Measurements from ENCODE around the gene PLEKHM3. TPM values are rescaled to one million over a fixed set of nuclear protein-coding genes. Genes with fewer than 3 reads are reported as not detected.

Gene PLEKHM3
- total and polyA plus RNA-seq, 2 experiments from 2014 or later = 4.9 to 6.6 TPM

GRCh38 chr2:207848545-207848928, 176.8 kb downstream of the PLEKHM3 start:
- Histone ChIP-seq H3K4me2 (ENCODE audit: unreplicated experiment) (no peak overlapping the region), H3K9me3 (ENCODE audit: low read depth) (no peaks in the 10 kb centered on the region), H3K79me2 (ENCODE audit: insufficient read depth) (no peaks in the 10 kb centered on the region), H3K27ac (no peak overlapping the region), H3K27me3 (replicated peaks; ENCODE audit: insufficient read depth) (no peaks in the 10 kb centered on the region), H4K20me1 (ENCODE audit: insufficient read depth) (no peaks in the 10 kb centered on the region), H3K36me3 (ENCODE audit: low read depth) (no peaks in the 10 kb centered on the region), H3K9me2 (ENCODE audit: insufficient read depth) (no peaks in the 10 kb centered on the region), H2AFZ (no peak overlapping the region), H3K4me1 (ENCODE audit: insufficient read depth) (no peaks in the 10 kb centered on the region), H3K9ac (no peak overlapping the region), H3F3A (ENCODE audit: insufficient read depth) (no peaks in the 10 kb centered on the region), H3K4me3 (no peak overlapping the region)
- TF ChIP-seq EZH2phosphoT487 (IDR thresholded peaks at IDR 0.05; ENCODE audit: insufficient read depth, low read depth) = no peak
- TF ChIP-seq EZH2 (IDR thresholded peaks at IDR 0.05; ENCODE audit: insufficient read depth, poor library complexity, severe bottlenecking) = no peak
- in situ Hi-C loops (cut with MboI) = no loop called here
- 90 to 92% methylated on average over 4 of the region's 4 CpGs for WGBS, 2 experiments (ENCODE audit: low coverage in 1 of 2, low lambda C conversion rate in 2 of 2, missing lambda C conversion rate in 2 of 2)
- no peak for DNase-seq

GRCh38 chr2:207847807-207848544, 177.4 kb downstream of the PLEKHM3 start:
- no peak for TF ChIP-seq EZH2phosphoT487 (IDR thresholded peaks at IDR 0.05; ENCODE audit: insufficient read depth, low read depth)
- no peak for TF ChIP-seq EZH2 (IDR thresholded peaks at IDR 0.05; ENCODE audit: insufficient read depth, poor library complexity, severe bottlenecking)
- H3K9ac ChIP-seq = no peak overlapping the region
- no peak overlapping the region for H3K4me3 ChIP-seq
- H2AFZ ChIP-seq = no peak overlapping the region
- in situ Hi-C loops (cut with MboI) = no loop called here
- H3K4me1 ChIP-seq (ENCODE audit: insufficient read depth) = no peaks in the 10 kb centered on the region
- WGBS, 2 experiments (ENCODE audit: low coverage in 1 of 2, low lambda C conversion rate in 2 of 2, missing lambda C conversion rate in 2 of 2) = 94 to 97% methylated on average over 4 of the region's 4 CpGs
- no peak overlapping the region for H3K4me2 ChIP-seq (ENCODE audit: unreplicated experiment)
- H3K9me2 ChIP-seq (ENCODE audit: insufficient read depth) = no peaks in the 10 kb centered on the region
- no peaks in the 10 kb centered on the region for H4K20me1 ChIP-seq (ENCODE audit: insufficient read depth)
- H3K79me2 ChIP-seq (ENCODE audit: insufficient read depth) = no peaks in the 10 kb centered on the region
- H3K9me3 ChIP-seq (ENCODE audit: low read depth) = no peaks in the 10 kb centered on the region
- no peak overlapping the region for H3K27ac ChIP-seq
- no peaks in the 10 kb centered on the region for H3K36me3 ChIP-seq (ENCODE audit: low read depth)
- H3K27me3 ChIP-seq (replicated peaks; ENCODE audit: insufficient read depth) = no peaks in the 10 kb centered on the region
- no peaks in the 10 kb centered on the region for H3F3A ChIP-seq (ENCODE audit: insufficient read depth)
- DNase-seq = peak; percentile 28

GRCh38 chr2:207847098-207847806, 178.1 kb downstream of the PLEKHM3 start:
- Histone ChIP-seq H3F3A (ENCODE audit: insufficient read depth) (no peaks in the 10 kb centered on the region), H3K9me2 (ENCODE audit: insufficient read depth) (no peaks in the 10 kb centered on the region), H4K20me1 (ENCODE audit: insufficient read depth) (no peaks in the 10 kb centered on the region), H3K9ac (no peak overlapping the region), H3K4me1 (ENCODE audit: insufficient read depth) (no peaks in the 10 kb centered on the region), H3K79me2 (ENCODE audit: insufficient read depth) (no peaks in the 10 kb centered on the region), H3K4me3 (no peak overlapping the region), H2AFZ (no peak overlapping the region), H3K27ac (no peak overlapping the region), H3K27me3 (replicated peaks; ENCODE audit: insufficient read depth) (no peaks in the 10 kb centered on the region), H3K9me3 (ENCODE audit: low read depth) (no peaks in the 10 kb centered on the region), H3K4me2 (ENCODE audit: unreplicated experiment) (no peak overlapping the region), H3K36me3 (ENCODE audit: low read depth) (no peaks in the 10 kb centered on the region)
- in situ Hi-C loops (cut with MboI) = no loop called here
- WGBS, 2 experiments (ENCODE audit: low coverage in 1 of 2, low lambda C conversion rate in 2 of 2, missing lambda C conversion rate in 2 of 2) = 64 to 68% methylated on average over 3 of the region's 3 CpGs
- no peak for DNase-seq
- TF ChIP-seq EZH2phosphoT487 (IDR thresholded peaks at IDR 0.05; ENCODE audit: insufficient read depth, low read depth) (no peak), EZH2 (IDR thresholded peaks at IDR 0.05; ENCODE audit: insufficient read depth, poor library complexity, severe bottlenecking) (no peak)

- Histone ChIP-seq H3K9me2 (ENCODE audit: insufficient read depth) (no peaks in the 10 kb centered on the region), H4K20me1 (ENCODE audit: insufficient read depth) (no peaks in the 10 kb centered on the region), H3K27me3 (replicated peaks; ENCODE audit: insufficient read depth) (no peaks in the 10 kb centered on the region), H3K36me3 (ENCODE audit: low read depth) (no peaks in the 10 kb centered on the region), H3K9me3 (ENCODE audit: low read depth) (no peaks in the 10 kb centered on the region), H3K4me3 (no peak overlapping the region), H3F3A (ENCODE audit: insufficient read depth) (no peaks in the 10 kb centered on the region), H3K79me2 (ENCODE audit: insufficient read depth) (no peaks in the 10 kb centered on the region), H3K4me2 (ENCODE audit: unreplicated experiment) (no peak overlapping the region), H3K4me1 (ENCODE audit: insufficient read depth) (no peaks in the 10 kb centered on the region), H2AFZ (no peak overlapping the region), H3K27ac (no peak overlapping the region), H3K9ac (no peak overlapping the region)
- in situ Hi-C loops (cut with MboI) = no loop called here
- TF ChIP-seq EZH2phosphoT487 (IDR thresholded peaks at IDR 0.05; ENCODE audit: insufficient read depth, low read depth) (no peak), EZH2 (IDR thresholded peaks at IDR 0.05; ENCODE audit: insufficient read depth, poor library complexity, severe bottlenecking) (no peak)
- WGBS, 2 experiments (ENCODE audit: low coverage in 1 of 2, low lambda C conversion rate in 2 of 2, missing lambda C conversion rate in 2 of 2) = 92 to 95% methylated on average over 3 of the region's 3 CpGs
- no peak for DNase-seq
These were observed 180.0 kb downstream of the PLEKHM3 start for GRCh38 chr2:207845202-207845864.
